NCI-H1092 treated with DMSO at 0.1 percent for 48 hours (cell line): ENCODE results near the gene KAZN.

ENCODE experiments used
- DNase-seq: peaks from one replicate; lab custom pipeline; 2025; lab: John Stamatoyannopoulos, UW

Gene KAZN

DNA sequence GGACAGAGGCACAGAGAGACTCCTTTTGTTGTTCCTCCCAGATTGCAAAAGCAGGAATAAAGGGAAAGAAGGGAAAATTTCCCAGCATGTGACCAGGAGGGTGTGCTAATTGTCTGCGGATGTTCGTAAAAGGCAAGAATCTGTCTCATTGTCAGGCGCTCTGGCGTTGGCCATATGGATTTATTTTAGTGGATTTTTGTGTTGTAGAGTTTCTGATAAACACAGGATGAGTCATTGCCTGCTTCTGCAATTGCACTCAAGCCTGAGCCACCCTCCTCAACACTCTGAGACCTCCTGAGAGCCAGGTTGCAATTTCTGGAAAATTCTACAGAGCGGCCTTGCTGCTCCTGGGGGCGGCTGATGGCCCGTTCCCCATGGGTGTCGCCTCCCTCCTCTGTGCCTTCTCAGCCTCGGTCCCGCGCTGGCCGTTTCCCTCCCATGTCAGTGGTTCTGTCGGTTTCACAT is 227.7 kb downstream of the KAZN start:
- no peak for DNase-seq

DNA sequence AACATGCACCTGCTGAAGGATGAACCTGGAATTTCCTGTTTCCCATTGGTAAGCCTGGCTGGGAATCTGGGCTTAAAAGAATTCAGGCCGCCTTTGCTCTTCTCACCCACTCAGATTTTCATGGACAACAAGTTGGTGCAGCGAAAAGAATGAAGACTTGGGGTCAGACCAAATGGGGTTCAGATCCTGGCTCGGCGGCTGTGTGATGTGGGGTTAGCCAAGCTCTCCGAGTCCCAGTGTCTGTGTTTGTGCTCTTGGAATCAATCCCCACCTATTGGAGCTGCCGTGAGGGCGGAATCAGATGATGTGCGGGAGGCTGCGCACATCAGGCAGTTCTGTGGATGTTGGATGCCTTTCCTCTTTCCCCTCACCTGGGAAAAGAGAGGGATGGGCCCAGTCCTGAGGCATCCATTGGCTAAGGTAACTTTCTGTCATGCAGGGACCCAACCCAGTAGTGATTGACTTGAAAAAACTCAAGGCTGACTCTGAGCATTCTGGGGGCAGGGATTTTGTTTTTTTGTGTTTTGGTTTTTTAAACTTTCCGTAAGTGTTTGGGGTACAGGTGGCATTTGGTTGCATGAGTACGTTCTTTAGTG is 228.3 kb downstream of the KAZN start:
- no peak for DNase-seq

GRCh38 chr1:14827870-14828269 is 229.4 kb downstream of the KAZN start:
- no peak for DNase-seq

DNA sequence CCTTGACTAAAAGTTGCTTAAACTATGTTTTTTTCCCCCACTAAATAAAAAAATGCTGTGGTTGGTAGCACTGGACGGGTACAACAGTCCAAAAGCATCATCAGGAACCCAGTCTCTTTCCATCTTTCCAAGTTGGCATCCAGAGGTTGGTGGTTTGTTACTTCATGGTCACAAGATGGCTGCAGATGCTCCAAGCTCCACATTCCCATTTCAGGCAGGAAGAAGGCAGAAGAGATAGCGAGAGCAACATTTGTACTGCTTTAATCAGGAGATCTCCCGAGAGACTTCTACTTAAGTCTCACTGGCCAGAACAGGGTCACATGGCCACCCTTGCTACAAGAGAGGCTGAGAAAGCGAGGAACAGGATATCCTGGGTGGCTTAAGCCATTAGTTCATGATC is 230.2 kb downstream of the KAZN start:
- DNase-seq: no peak

GRCh38 chr1:14835725-14836124 is 237.2 kb downstream of the KAZN start:
- no peak for DNase-seq

DNA sequence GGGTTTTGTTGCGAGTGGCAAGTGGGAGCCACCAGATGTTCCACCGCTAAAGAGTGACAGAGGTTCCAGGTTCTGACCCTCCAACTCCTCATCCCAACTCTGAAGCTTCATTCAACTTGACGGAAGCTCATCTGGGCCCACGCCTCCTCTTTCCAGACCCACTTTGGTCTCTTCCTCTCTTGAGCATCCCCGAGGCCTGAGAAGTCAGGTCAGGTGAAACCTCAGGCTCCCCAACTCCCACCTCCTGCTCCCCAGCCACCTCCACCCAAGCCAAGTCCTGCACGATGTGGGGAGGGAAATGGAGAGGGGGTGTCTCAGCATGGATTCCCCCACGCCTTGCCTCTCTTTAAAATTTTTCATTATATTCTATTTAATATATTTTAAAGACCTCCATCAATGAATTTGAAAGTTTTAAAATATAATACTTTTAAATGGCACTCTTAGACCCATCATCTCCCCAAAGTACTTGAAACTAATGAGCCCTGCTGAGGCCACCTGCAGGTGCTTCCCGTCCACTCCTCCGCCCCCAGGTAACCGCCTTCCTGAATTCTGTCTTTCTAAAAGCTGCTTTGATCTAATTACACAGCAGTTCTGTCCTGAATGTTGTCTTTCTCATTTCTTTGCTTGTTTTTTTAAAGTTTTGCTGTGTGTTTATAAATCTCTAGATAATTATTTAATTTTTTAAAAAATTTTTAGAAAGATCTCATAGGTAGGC is 238.1 kb downstream of the KAZN start:
- no peak for DNase-seq

GRCh38 chr1:14840374-14840773 is 241.9 kb downstream of the KAZN start:
- DNase-seq: no peak

DNA sequence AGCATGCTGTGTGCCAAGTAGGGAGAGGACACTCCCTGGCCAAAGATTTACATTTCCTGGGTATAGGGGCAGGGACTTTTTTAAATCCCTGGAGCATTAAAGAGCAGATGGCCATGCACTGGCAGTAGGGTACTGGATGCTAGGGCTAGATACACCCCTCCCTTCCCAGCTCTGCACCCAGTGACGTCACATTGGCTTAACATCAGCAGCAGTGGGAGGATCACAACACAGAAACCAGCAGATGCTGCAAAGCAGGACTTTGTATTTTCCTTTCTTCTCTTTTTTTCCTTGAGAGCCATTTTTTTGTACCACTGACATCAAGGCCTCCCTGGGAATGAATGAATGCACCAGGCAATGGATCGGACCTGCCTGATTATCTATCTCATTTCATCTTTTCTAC is 243.0 kb downstream of the KAZN start:
- no peak for DNase-seq

GRCh38 chr1:14841951-14842350 is 243.5 kb downstream of the KAZN start:
- no peak for DNase-seq

DNA sequence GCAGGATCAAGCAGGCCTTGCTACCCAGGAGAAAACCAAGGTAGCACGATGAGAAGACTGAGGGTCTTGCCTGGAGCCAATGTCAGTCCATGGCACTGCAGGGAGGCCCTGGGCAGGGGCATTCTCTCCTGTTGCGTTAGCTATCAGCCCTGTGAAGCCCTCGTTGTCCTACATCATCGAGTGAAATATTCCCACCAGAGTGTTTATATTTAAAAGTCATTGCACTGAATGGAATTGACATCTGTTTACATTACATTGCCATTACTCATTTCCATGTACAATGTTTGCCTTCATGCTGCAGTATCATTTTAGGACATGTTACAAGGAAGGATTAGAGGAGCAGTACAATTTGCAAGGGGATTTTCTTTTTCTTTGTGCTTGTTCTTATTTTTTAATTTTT is 243.9 kb downstream of the KAZN start:
- no peak for DNase-seq

- DNase-seq: no peak
Measured at GRCh38 chr1:14842891-14843290, 244.4 kb downstream of the KAZN start.

DNA sequence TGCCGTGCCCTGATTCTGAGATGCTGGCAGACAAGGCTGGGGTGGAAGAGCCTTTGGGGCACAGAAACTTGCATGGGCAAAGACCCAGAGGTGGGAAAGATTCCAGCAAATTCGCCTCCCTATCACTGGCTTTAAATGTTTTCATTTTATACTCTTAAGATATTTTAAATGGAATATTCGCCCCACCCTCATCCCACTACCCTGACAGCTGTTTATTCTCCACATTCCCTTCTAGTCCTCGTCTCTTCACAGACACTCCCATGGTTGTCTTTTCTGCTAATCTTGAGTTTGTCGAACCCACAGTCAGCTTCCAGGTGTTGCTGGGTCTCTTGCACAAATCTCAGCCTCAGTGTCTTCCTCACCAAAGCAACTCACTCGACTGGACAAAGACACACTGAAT is 245.0 kb downstream of the KAZN start:
- no peak for DNase-seq

DNA sequence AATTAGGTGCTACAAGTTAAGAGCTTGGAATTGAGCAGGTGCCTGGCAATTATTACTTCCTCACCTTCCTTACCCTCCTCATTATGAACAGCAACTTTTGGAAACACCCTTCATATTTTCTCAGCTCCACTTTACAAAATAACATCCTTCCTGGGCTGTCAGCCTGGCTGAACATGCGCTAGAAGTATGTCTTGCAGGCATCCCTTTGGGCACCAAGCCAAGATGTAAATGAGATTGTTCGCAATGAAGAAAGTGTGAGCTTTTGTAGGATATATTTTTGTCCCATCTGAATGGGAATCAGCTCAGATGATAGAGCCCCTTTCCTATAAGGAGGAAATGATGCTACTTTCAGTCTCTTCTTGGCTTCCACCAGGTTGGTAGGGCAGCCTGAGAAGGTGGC is 245.9 kb downstream of the KAZN start:
- no peak for DNase-seq

DNA sequence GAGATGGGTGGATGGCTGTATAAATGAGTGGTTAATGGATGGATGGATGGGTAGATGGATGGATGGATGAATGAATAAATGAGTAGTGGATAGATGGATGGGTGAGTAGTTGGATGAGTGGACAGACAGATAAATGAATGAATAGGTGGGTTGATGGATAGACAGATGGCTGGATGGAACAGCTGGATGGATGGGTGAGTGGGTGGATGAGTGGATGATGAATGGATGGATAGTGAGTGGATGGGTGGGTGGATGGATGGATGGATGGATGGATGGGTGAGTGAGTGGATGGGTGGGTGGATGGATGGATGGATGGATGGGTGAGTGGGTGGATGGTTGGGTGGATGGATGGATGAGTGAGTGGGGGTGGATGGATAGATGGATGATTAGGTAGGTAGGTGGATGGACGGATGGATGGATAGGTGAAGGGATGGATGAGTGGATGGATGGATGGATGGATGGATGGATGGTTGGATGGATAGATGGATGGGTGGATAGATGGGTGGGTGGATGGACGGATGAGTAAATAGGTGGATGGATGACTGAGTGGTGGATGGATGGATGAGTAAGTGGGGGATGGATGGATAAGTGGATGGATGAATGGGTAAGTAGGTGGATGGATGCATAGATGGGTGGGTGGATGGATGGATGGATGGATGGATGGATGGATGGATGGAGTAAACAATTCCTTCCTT is 246.6 kb downstream of the KAZN start:
- no peak for DNase-seq

GRCh38 chr1:14845851-14846250 is 247.4 kb downstream of the KAZN start:
- no peak for DNase-seq

- DNase-seq: no peak
Measured at GRCh38 chr1:14846688-14847087, 248.2 kb downstream of the KAZN start.

DNA sequence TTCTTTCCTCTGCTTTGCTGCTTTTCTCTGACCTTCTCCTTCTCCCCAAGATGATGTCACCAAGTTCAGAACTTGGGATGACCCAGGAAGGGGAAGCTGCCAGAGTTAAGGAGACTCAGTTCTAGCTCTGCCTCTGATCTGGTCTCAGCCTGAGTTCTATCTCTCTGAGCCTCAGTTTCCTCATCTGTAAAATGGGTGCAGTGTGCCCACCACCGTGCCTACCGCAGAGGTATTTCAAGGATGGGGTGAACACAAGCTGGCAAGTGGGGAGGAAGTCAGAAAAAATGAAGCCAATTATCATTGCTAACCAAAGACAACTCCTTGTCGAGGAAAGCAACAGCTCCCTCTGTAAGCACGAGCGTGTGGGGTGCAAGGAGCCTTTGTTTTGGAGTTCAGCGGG is 249.7 kb downstream of the KAZN start:
- no peak for DNase-seq

DNA sequence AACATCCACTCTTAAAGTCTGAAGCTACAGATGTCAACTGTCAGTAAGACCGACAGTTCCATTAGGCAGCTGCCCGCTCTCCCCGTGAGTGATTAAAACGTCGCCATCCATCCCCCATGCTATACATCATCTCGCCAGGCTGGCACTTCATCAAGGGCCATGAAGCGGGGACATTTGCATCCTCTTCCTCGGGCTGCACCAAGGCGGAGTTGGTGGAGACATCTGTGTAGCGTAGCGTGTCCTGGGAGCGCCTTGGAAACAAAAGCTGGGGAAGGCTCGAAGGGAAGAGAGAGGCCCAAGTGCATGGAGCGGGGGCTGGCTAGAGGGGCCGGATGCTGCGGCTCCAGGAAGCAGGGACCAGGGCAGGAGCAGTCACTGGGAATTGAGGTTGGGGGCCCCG is 250.1 kb downstream of the KAZN start:
- no peak for DNase-seq

GRCh38 chr1:14849038-14849437 is 250.6 kb downstream of the KAZN start:
- DNase-seq: no peak

- peak; percentile 6 for DNase-seq
Measured at GRCh38 chr1:14850563-14850962, 252.1 kb downstream of the KAZN start.

DNA sequence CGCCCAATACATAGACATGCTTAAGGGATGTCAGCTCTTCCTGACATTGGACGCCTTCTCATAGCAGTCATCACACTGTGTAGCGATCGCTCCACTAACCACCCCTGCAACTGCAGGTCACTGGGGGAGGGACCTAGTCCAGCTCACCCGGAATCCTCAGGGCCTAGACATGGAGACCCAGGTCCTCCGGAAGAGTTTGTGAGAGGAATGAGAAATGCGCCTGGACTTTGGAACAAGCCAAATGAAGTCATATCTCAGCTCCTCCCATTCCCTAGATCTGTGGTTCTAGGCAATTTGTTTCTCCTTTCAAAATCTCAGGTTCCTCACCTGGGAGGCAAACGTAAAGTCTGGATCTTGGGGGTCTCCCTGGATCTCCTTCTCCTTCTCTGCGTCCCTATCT is 253.3 kb downstream of the KAZN start:
- DNase-seq: no peak

- DNase-seq: peak; percentile 77
Measured at GRCh38 chr1:14852291-14852690, 253.8 kb downstream of the KAZN start.

GRCh38 chr1:14853518-14853917 is 255.0 kb downstream of the KAZN start:
- no peak for DNase-seq
